HCT116 (cell line): ENCODE data around the gene TYMS. TPM values are rescaled to one million over a fixed set of nuclear protein-coding genes. Genes with fewer than 3 reads are reported as not detected.

Experiments
- ATAC-seq: fragments of 200-7000 bp; cut with Tn5 transposase; 2 replicates; pipeline ENCODE4 v1.9.1; 2020; ENCODE audit warnings: mild to moderate bottlenecking, moderate library complexity
- BruUV-seq: library from RNA; stranded (reverse); fragments of 400-500 nt; replicated peaks from 2 replicates; lab custom pipeline; 2021; lab: Mats Ljungman, UMichigan
- CTCF ChIA-PET: fragments of 300-600 bp; sonication (Branson Sonifier 250); formaldehyde crosslinking; loops from one replicate; lab custom pipeline; 2021; ENCODE audit warnings: antibody characterized with exemption; lab: Charles Lee
- POLR2A ChIA-PET: fragments of 300-600, 350-600 bp; sonication (Branson Sonifier 250); formaldehyde crosslinking; loops from one replicate; lab custom pipeline; 2021; ENCODE audit warnings: antibody characterized with exemption; lab: Charles Lee
- RAD21 ChIA-PET, 2 experiments: fragments of 300-600 bp; sonication (Branson Sonifier 250); formaldehyde crosslinking; loops; one replicate each; lab custom pipeline; 2023; ENCODE audit warnings: low total read pairs in 2 of 2; ENCODE audit not compliant: uncharacterized antibody in 2 of 2, unreplicated experiment in 2 of 2, low non-redundant PET in 1 of 2; lab: Charles Lee
- DNase-seq: peaks from one replicate; pipeline ENCODE4 v3.0.0-alpha.2; 2010; ENCODE audit warnings: low read depth, low spot score
- H2AFZ ChIP-seq: fragments of 200-600 bp; shearing (Covaris generic), sonication (generic); 2 replicates; pipeline ENCODE4 v1.6.1; 2017; ENCODE audit warnings: low read depth, mixed run types, mixed read lengths, antibody characterized with exemption, low read length; ENCODE audit not compliant: poor library complexity, severe bottlenecking
- H3K27ac ChIP-seq: 2 replicates; pipeline ENCODE4 v1.5.1; 2012; ENCODE audit warnings: low read depth, low read length
- H3K27me3 ChIP-seq: fragments of 200-600 bp; sonication (generic); 2 replicates; pipeline ENCODE4 v1.6.1; 2016; ENCODE audit warnings: mixed run types, low read length, mixed read lengths; ENCODE audit not compliant: insufficient read depth
- H3K36me3 ChIP-seq, 2 experiments: fragments of 200-500 bp in 1 of 2; fragments of 200-600 bp in 1 of 2; sonication (Bioruptor generic) in 1 of 2; sonication (generic) in 1 of 2; 2 replicates each; pipeline versions ENCODE4 v1.5.1 to v1.6.1; 2014 to 2016; ENCODE audit warnings: low read length in 2 of 2, inconsistent platforms in 1 of 2, mixed read lengths in 1 of 2, mixed run types in 1 of 2; ENCODE audit not compliant: insufficient read depth in 2 of 2, control insufficient read depth in 1 of 2
- H3K4me1 ChIP-seq, 2 experiments: fragments of 200-600 bp in 1 of 2; sonication (generic) in 1 of 2; 2 replicates each; pipeline versions ENCODE4 v1.5.1 to v1.6.1; 2012 to 2017; ENCODE audit warnings: low read length in 2 of 2, inconsistent platforms in 1 of 2, mild to moderate bottlenecking in 1 of 2, mixed read lengths in 1 of 2, mixed run types in 1 of 2, moderate library complexity in 1 of 2; ENCODE audit not compliant: insufficient read depth in 2 of 2, control insufficient read depth in 1 of 2
- H3K4me2 ChIP-seq: fragments of 200-600 bp; sonication (generic); 2 replicates; pipeline ENCODE4 v1.6.1; 2017; ENCODE audit warnings: mixed run types, low read length, mixed read lengths
- H3K4me3 ChIP-seq, 2 experiments: fragments of 200-600 bp in 1 of 2; sonication (generic) in 1 of 2; replicated peaks in 1 of 2; 2 replicates each; pipeline ENCODE4 v1.5.1; 2011 to 2016; ENCODE audit warnings: low read length in 2 of 2, control low read depth in 1 of 2, low read depth in 1 of 2, mild to moderate bottlenecking in 1 of 2, mixed read lengths in 1 of 2, mixed run types in 1 of 2
- H3K79me2 ChIP-seq: fragments of 200-600 bp; sonication (generic); 2 replicates; pipeline ENCODE4 v1.6.1; 2017; ENCODE audit warnings: mild to moderate bottlenecking, mixed run types, low read length, moderate library complexity, mixed read lengths; ENCODE audit not compliant: insufficient read depth
- H3K9ac ChIP-seq: fragments of 200-600 bp; sonication (generic); 2 replicates; pipeline ENCODE4 v1.6.1; 2016; ENCODE audit warnings: low read length, mixed read lengths
- H3K9me2 ChIP-seq: fragments of 200-600 bp; sonication (generic), shearing (Covaris generic); 2 replicates; pipeline ENCODE4 v1.6.1; 2017; ENCODE audit warnings: mixed run types, mild to moderate bottlenecking, moderate library complexity; ENCODE audit not compliant: insufficient read depth
- H3K9me3 ChIP-seq, 2 experiments: fragments of 200-500 bp in 1 of 2; fragments of 200-600 bp in 1 of 2; sonication (Bioruptor generic) in 1 of 2; sonication (generic) in 1 of 2; 2 replicates each; pipeline ENCODE4 v1.6.1; 2014 to 2017; ENCODE audit warnings: low read length in 2 of 2, mixed read lengths in 2 of 2, inconsistent platforms in 1 of 2, low read depth in 1 of 2, mild to moderate bottlenecking in 1 of 2, mixed run types in 1 of 2, moderate library complexity in 1 of 2; ENCODE audit not compliant: control insufficient read depth in 1 of 2, insufficient read depth in 1 of 2
- H4K20me1 ChIP-seq: fragments of 200-600 bp; sonication (generic), shearing (Covaris generic); 2 replicates; pipeline ENCODE4 v1.6.1; 2017; ENCODE audit warnings: mixed run types, mild to moderate bottlenecking, moderate library complexity; ENCODE audit not compliant: insufficient read depth
- ELF1 ChIP-seq: IDR thresholded peaks from 2 replicates; pipeline ENCODE4 v1.6.1; 2012; ENCODE audit warnings: low read depth, borderline replicate concordance
- EZH2 ChIP-seq: fragments of 200-600 bp; sonication (generic); IDR thresholded peaks from 2 replicates; pipeline ENCODE4 v1.6.1; 2017; ENCODE audit warnings: antibody characterized with exemption, mixed run types
- JUND ChIP-seq: IDR thresholded peaks from 2 replicates; pipeline ENCODE4 v1.6.1; 2012
- MAX ChIP-seq: IDR thresholded peaks from 2 replicates; pipeline ENCODE4 v1.6.1; 2012
- RAD21 ChIP-seq: IDR thresholded peaks from 2 replicates; pipeline ENCODE4 v1.6.1; 2012; ENCODE audit warnings: low read depth, mild to moderate bottlenecking
- SIN3A ChIP-seq: IDR thresholded peaks from 2 replicates; pipeline ENCODE4 v1.6.1; 2012; ENCODE audit warnings: low read depth
- TCF7L2 ChIP-seq: IDR thresholded peaks from 2 replicates; pipeline ENCODE4 v1.7.0; 2011; ENCODE audit warnings: borderline replicate concordance, inconsistent platforms; ENCODE audit not compliant: insufficient read depth, insufficient read length; ENCODE audit errors: extremely low read depth
- ZBTB33 ChIP-seq: IDR thresholded peaks from 2 replicates; pipeline ENCODE4 v1.6.1; 2011; ENCODE audit warnings: mild to moderate bottlenecking, low read length, moderate library complexity; ENCODE audit not compliant: insufficient replicate concordance; ENCODE audit errors: extremely low read depth
- intact Hi-C: fragments of 100-400 bp; cut with micrococcal nuclease; formaldehyde crosslinking; loops from 2 replicates; pipeline ENCODE4 v1.10.0; 2022
- total RNA-seq: library from RNA; stranded (reverse); gene quantifications from one replicate; pipeline ENCODE4 v1.2.1, GENCODE V29; 2021; ENCODE audit not compliant: unreplicated experiment
- TF ChIP-seq, protein P1 (sequence below), 3 experiments: fragments of 200-600 bp in 1 of 3; sonication (generic) in 1 of 3; IDR thresholded peaks in 2 of 3; conservative IDR thresholded peaks in 1 of 3; 2 replicates each; pipeline ENCODE4 v1.5.1; 2012 to 2017; ENCODE audit warnings: low read depth in 2 of 3, low read length in 2 of 3, antibody characterized with exemption in 1 of 3, borderline replicate concordance in 1 of 3, control low read depth in 1 of 3, mild to moderate bottlenecking in 1 of 3, mixed read lengths in 1 of 3, mixed run types in 1 of 3, moderate library complexity in 1 of 3; ENCODE audit not compliant: insufficient read depth in 1 of 3
- TF ChIP-seq, protein P2 (sequence below): IDR thresholded peaks from 2 replicates; pipeline ENCODE4 v1.6.1; 2012

TYMS gene
- total RNA-seq, 1 experiment from 2014 or later: 245 TPM

GRCh38 chr18:644395-645004, 13.0 kb upstream of the TYMS start:
- no peaks in the 10 kb centered on the region for H3K9me3 ChIP-seq
- H2AFZ ChIP-seq: no peak overlapping the region
- CTCF ChIA-PET: interaction anchor here (1.8 kb wide), 1 partner anchor 20 kb away, joined by 4 read pairs; no protein-coding TSS in a partner anchor
- no peak overlapping the region for H3K27ac ChIP-seq
- H4K20me1 ChIP-seq: no peaks in the 10 kb centered on the region
- no peak for TF ChIP-seq JUND
- TF ChIP-seq, protein P1, sequence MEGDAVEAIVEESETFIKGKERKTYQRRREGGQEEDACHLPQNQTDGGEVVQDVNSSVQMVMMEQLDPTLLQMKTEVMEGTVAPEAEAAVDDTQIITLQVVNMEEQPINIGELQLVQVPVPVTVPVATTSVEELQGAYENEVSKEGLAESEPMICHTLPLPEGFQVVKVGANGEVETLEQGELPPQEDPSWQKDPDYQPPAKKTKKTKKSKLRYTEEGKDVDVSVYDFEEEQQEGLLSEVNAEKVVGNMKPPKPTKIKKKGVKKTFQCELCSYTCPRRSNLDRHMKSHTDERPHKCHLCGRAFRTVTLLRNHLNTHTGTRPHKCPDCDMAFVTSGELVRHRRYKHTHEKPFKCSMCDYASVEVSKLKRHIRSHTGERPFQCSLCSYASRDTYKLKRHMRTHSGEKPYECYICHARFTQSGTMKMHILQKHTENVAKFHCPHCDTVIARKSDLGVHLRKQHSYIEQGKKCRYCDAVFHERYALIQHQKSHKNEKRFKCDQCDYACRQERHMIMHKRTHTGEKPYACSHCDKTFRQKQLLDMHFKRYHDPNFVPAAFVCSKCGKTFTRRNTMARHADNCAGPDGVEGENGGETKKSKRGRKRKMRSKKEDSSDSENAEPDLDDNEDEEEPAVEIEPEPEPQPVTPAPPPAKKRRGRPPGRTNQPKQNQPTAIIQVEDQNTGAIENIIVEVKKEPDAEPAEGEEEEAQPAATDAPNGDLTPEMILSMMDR (IDR thresholded peaks at IDR 0.05 in 2 of 3, conservative IDR thresholded peaks at IDR 0.05 in 1 of 3; ENCODE audit: borderline replicate concordance in 1 of 3, insufficient read depth in 1 of 3, low read depth in 2 of 3, low read length in 2 of 3): peak in 2 of 3 experiments; percentile 18 to 19; a peak in 2 of 6 replicates
- H3K4me2 ChIP-seq: no peak overlapping the region
- intact Hi-C loops: no loop called here
- DNase-seq (no peak), ATAC-seq (no peak; the same call in 1 of the 2 replicates)
- H3K27me3 ChIP-seq: no peaks in the 10 kb centered on the region
- POLR2A ChIA-PET: no interaction called here
- RAD21 ChIA-PET: no interaction called here
- no peak overlapping the region for H3K9ac ChIP-seq
- H3K36me3 ChIP-seq: no peaks in the 10 kb centered on the region
- no TSS peak for BruUV-seq
- no peaks in the 10 kb centered on the region for H3K79me2 ChIP-seq
- H3K4me3 ChIP-seq: no peak overlapping the region
- no peaks in the 10 kb centered on the region for H3K9me2 ChIP-seq
- no peaks in the 10 kb centered on the region for H3K4me1 ChIP-seq

DNA sequence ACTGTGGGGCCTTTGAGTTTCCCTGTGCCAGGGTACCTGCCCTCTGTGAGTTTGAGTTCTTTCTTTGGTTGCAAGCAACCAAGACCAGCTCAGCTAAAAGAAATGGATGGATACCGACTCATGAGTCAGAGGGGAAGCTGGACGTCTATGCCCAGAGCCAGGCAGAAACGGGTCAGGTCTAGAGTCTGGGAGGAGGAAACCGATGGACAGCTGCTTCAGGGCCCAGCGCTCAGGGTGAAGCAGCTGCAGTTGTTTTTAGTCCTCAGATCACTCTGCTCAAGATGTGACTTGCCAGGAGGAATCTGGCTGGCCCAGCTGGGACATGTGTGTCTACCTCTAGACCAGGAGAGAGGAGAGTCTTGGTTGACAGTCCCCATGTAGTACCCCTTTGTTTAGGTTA, 10.1 kb upstream of the TYMS start:
- POLR2A ChIA-PET: no interaction called here
- no peak overlapping the region for H3K9ac ChIP-seq
- H2AFZ ChIP-seq: no peak overlapping the region
- no peaks in the 10 kb centered on the region for H3K9me2 ChIP-seq
- H3K4me2 ChIP-seq: no peak overlapping the region
- H3K27ac ChIP-seq: no peak overlapping the region
- H3K36me3 ChIP-seq: no peaks in the 10 kb centered on the region
- no peaks in the 10 kb centered on the region for H3K4me1 ChIP-seq
- no peaks in the 10 kb centered on the region for H4K20me1 ChIP-seq
- H3K27me3 ChIP-seq: no peaks in the 10 kb centered on the region
- no peak overlapping the region for H3K4me3 ChIP-seq
- DNase-seq (no peak), ATAC-seq (no peak)
- no peaks in the 10 kb centered on the region for H3K79me2 ChIP-seq
- no TSS peak for BruUV-seq
- RAD21 ChIA-PET: no interaction called here
- CTCF ChIA-PET: no interaction called here
- H3K9me3 ChIP-seq: no peaks in the 10 kb centered on the region
- intact Hi-C loops: no loop called here
- TF ChIP-seq MAX (no peak), SIN3A (no peak), EZH2 (no peak), RAD21 (no peak), ELF1 (no peak), ZBTB33 (no peak), JUND (no peak), TCF7L2 (no peak)
- TF ChIP-seq, protein P2, sequence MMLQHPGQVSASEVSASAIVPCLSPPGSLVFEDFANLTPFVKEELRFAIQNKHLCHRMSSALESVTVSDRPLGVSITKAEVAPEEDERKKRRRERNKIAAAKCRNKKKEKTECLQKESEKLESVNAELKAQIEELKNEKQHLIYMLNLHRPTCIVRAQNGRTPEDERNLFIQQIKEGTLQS: no peak
